Cardiac muscle cell (in vitro differentiated cells and primary cell): ENCODE results near the gene MORN3. TPM values are rescaled to one million over a fixed set of nuclear protein-coding genes. Genes with fewer than 3 reads are reported as not detected.
"Not testable (repeated sequence)": the region's sequence is repeated elsewhere in the genome, so short reads cannot be mapped to it uniquely, and the experiment has no call there.

Experiments used
- DNase-seq, 2 donors: peaks; one replicate each; pipeline versions ENCODE4 v3.0.0 to v3.0.0-alpha.2; 2010 to 2017; ENCODE audit warnings: low read depth in 1 of 2, low spot score in 1 of 2
- H3K27ac ChIP-seq: fragments of 200-600 bp; sonication (generic); 2 replicates; pipeline ENCODE4 v1.5.1; 2016
- H3K27me3 ChIP-seq: fragments of 200-600 bp; sonication (generic); 2 replicates; pipeline ENCODE4 v1.6.0; 2016; ENCODE audit warnings: control low read depth
- H3K36me3 ChIP-seq: fragments of 200-600 bp; sonication (generic); 2 replicates; pipeline ENCODE4 v1.5.1; 2016; ENCODE audit warnings: control low read depth
- H3K4me1 ChIP-seq: fragments of 200-600 bp; sonication (generic); 2 replicates; pipeline ENCODE4 v1.8.1; 2017; ENCODE audit warnings: low read depth, mild to moderate bottlenecking, mixed run types
- H3K4me3 ChIP-seq: fragments of 200-600 bp; sonication (generic); 2 replicates; pipeline ENCODE4 v1.5.1; 2016; ENCODE audit warnings: mild to moderate bottlenecking
- H3K9me3 ChIP-seq: fragments of 200-600 bp; sonication (generic); 2 replicates; pipeline ENCODE4 v1.5.1; 2017; ENCODE audit warnings: low read depth, mild to moderate bottlenecking, control low read depth
- polyA plus RNA-seq: library from polyadenylated mRNA; unstranded; fragments of >200 nt; fragmentation: Nextera tagmentation; extraction: Ambion mirVana; gene quantifications from 2 replicates; pipeline ENCODE4 v1.2.1, GENCODE V29; 2016
- total RNA-seq: library from RNA; depleted of rRNA; stranded (reverse); fragments of >200 nt; gene quantifications from 2 replicates; pipeline ENCODE4 v1.2.3, GENCODE V29; 2016
- TF ChIP-seq, protein P1 (sequence below): IDR thresholded peaks from 2 replicates; pipeline ENCODE4 v1.5.1; 2012; ENCODE audit warnings: low read depth, mild to moderate bottlenecking, low read length

The MORN3 gene
- total and polyA plus RNA-seq, 2 experiments from 2014 or later: 1.1 to 2.8 TPM

- Histone ChIP-seq H3K27ac (no peak overlapping the region), H3K36me3 (no peaks in the 10 kb centered on the region), H3K9me3 (no peaks in the 10 kb centered on the region), H3K4me1 (peaks cover 10% of the 10 kb centered on the region), H3K4me3 (no peak overlapping the region), H3K27me3 (no peaks in the 10 kb centered on the region)
- no peak for DNase-seq
- TF ChIP-seq, protein P1, sequence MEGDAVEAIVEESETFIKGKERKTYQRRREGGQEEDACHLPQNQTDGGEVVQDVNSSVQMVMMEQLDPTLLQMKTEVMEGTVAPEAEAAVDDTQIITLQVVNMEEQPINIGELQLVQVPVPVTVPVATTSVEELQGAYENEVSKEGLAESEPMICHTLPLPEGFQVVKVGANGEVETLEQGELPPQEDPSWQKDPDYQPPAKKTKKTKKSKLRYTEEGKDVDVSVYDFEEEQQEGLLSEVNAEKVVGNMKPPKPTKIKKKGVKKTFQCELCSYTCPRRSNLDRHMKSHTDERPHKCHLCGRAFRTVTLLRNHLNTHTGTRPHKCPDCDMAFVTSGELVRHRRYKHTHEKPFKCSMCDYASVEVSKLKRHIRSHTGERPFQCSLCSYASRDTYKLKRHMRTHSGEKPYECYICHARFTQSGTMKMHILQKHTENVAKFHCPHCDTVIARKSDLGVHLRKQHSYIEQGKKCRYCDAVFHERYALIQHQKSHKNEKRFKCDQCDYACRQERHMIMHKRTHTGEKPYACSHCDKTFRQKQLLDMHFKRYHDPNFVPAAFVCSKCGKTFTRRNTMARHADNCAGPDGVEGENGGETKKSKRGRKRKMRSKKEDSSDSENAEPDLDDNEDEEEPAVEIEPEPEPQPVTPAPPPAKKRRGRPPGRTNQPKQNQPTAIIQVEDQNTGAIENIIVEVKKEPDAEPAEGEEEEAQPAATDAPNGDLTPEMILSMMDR: no peak
Measured at GRCh38 chr12:121708313-121709063, 39.0 kb upstream of the MORN3 start.

DNA sequence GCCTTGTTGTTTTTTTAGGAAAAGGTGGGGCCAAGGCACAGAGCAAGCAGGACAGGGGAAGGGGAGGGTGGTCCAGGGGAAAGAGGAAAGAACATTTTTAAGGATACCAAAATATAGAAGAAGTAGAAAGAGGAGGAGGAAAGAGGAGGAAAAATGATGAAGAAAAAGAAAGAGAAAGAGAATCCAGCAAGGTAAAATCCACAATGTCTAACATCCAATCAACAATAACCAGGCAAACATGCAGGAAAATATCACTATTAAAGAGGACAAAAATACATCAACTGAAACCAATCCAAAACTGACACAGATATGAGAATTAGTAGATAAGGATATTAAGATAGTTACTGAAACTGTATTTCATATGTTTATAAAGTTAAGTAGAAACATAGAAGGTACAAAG, 36.1 kb upstream of the MORN3 start:
- Histone ChIP-seq H3K9me3 (no peaks in the 10 kb centered on the region), H3K4me1 (peaks cover 7% of the 10 kb centered on the region), H3K27ac (no peak overlapping the region), H3K4me3 (no peak overlapping the region), H3K27me3 (no peaks in the 10 kb centered on the region), H3K36me3 (no peaks in the 10 kb centered on the region)
- no peak for DNase-seq
- TF ChIP-seq, protein P1: no peak

GRCh38 chr12:121702944-121703343, 33.5 kb upstream of the MORN3 start:
- TF ChIP-seq, protein P1: no peak

DNA sequence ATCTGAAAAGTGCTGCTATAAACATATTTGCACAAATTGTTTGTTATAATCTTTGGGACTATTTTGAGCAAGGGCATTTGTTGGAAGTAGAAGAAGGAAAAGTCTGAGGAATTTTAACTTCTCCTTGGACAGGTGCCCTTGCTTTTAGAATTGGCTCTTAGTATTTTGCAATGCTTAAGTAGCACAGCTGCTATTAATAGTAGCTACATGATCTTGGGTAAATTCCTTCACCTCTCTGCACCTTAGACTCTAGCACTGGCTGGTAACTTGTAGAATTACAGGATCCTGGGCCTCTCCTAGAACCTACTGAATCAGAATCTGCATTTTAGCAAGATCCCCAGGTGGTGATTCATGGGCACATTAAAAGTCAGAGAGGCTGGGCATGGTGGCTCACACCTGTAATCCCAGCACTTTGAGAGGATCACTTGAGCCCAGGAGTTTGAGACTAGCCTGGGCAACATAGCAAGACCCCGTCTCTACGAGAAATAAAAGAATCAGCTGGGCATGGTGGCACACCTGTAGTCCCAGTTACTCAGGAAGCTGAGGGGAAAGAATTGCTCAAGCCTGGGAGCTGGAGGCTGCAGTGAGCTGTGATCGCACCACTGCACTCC, 32.3 kb upstream of the MORN3 start:
- DNase-seq: no peak
- Histone ChIP-seq H3K4me3 (no peak overlapping the region), H3K27ac (peak overlapping the region; percentile 8), H3K4me1 (peaks cover 3% of the 10 kb centered on the region), H3K36me3 (no peaks in the 10 kb centered on the region), H3K27me3 (no peaks in the 10 kb centered on the region), H3K9me3 (no peaks in the 10 kb centered on the region)
- TF ChIP-seq, protein P1: no peak

More at GRCh38 chr12:121702944-121703343, 33.5 kb upstream of the MORN3 start:
- Histone ChIP-seq H3K27me3 (no peaks in the 10 kb centered on the region), H3K4me3 (no peak overlapping the region), H3K36me3 (no peaks in the 10 kb centered on the region), H3K27ac (no peak overlapping the region), H3K9me3 (no peaks in the 10 kb centered on the region), H3K4me1 (peaks cover 3% of the 10 kb centered on the region)
- DNase-seq: no peak

GRCh38 chr12:121697861-121698260, 28.4 kb upstream of the MORN3 start:
- H3K36me3 ChIP-seq, H3K4me1 ChIP-seq, DNase-seq, H3K27me3 ChIP-seq, H3K9me3 ChIP-seq, H3K4me3 ChIP-seq, H3K27ac ChIP-seq: not testable (repeated sequence)

GRCh38 chr12:121697093-121697698, 27.7 kb upstream of the MORN3 start:
- Histone ChIP-seq H3K9me3 (no peaks in the 10 kb centered on the region), H3K4me1 (peaks cover 3% of the 10 kb centered on the region), H3K36me3 (no peaks in the 10 kb centered on the region), H3K4me3 (no peak overlapping the region), H3K27me3 (no peaks in the 10 kb centered on the region), H3K27ac (no peak overlapping the region)
- peak; percentile 67 to 75 for DNase-seq
- TF ChIP-seq, protein P1: peak; percentile 35
